CD4-positive, CD25-positive, alpha-beta regulatory T cell (primary cell): Measurements from ENCODE around the gene GANC. TPM values are rescaled to one million over a fixed set of nuclear protein-coding genes. Genes with fewer than 3 reads are reported as not detected.

ENCODE experiments used
- ATAC-seq, 2 donors: fragments of 150-1000 bp; cut with Tn5 transposase; one replicate each; pipeline ENCODE4 v1.10.0; 2021; ENCODE audit warnings: low read depth in 2 of 2, moderate number of reproducible peaks in 2 of 2, moderate library complexity in 1 of 2
- DNase-seq, 3 donors: peaks; one replicate each; pipeline versions ENCODE4 v3.0.0 to v3.0.0-alpha.2; 2012 to 2022; ENCODE audit warnings: mixed read lengths in 1 of 3
- H3K27ac ChIP-seq: one replicate; pipeline ENCODE4 v1.7.0; 2013; ENCODE audit warnings: mild to moderate bottlenecking, low read length; ENCODE audit not compliant: insufficient read depth, poor library complexity, severe bottlenecking
- H3K27me3 ChIP-seq: one replicate; pipeline ENCODE4 v1.7.0; 2013; ENCODE audit warnings: low read length; ENCODE audit not compliant: control insufficient read depth, insufficient read depth
- H3K36me3 ChIP-seq: one replicate; pipeline ENCODE4 v1.7.0; 2013; ENCODE audit warnings: mild to moderate bottlenecking, low read length, moderate library complexity; ENCODE audit not compliant: control insufficient read depth, insufficient read depth
- H3K4me1 ChIP-seq: 2 replicates; pipeline ENCODE4 v1.7.0; 2013; ENCODE audit warnings: mild to moderate bottlenecking, low read length; ENCODE audit not compliant: insufficient read depth, control insufficient read depth, poor library complexity, severe bottlenecking
- H3K4me3 ChIP-seq: one replicate; pipeline ENCODE4 v1.7.0; 2013; ENCODE audit warnings: low read depth, mild to moderate bottlenecking, low read length, moderate library complexity
- H3K9me3 ChIP-seq, 2 experiments: 1 replicate in 1 of 2; 2 replicates in 1 of 2; pipeline ENCODE4 v1.7.0; 2013; ENCODE audit warnings: low read length in 2 of 2, mild to moderate bottlenecking in 1 of 2, moderate library complexity in 1 of 2; ENCODE audit not compliant: control insufficient read depth in 2 of 2
- H3K27ac Mint-ChIP-seq, 3 donors: one replicate each; pipeline ENCODE4 v1.8.0; 2020 to 2022; ENCODE audit warnings: mild to moderate bottlenecking in 3 of 3, mixed read lengths in 3 of 3, moderate library complexity in 2 of 3
- H3K27me3 Mint-ChIP-seq: one replicate; pipeline ENCODE4 v1.8.0; 2022; ENCODE audit warnings: mild to moderate bottlenecking, mixed read lengths
- H3K36me3 Mint-ChIP-seq: one replicate; pipeline ENCODE4 v1.8.0; 2020; ENCODE audit warnings: mixed read lengths
- H3K4me1 Mint-ChIP-seq, 4 donors: one replicate each; pipeline ENCODE4 v1.8.0; 2020 to 2022; ENCODE audit warnings: mixed read lengths in 4 of 4, mild to moderate bottlenecking in 1 of 4
- H3K4me3 Mint-ChIP-seq, 4 donors: one replicate each; pipeline ENCODE4 v1.8.0; 2020 to 2022; ENCODE audit warnings: mild to moderate bottlenecking in 4 of 4, mixed read lengths in 4 of 4, moderate library complexity in 3 of 4
- H3K9me3 Mint-ChIP-seq, 7 donors: one replicate each; pipeline ENCODE4 v1.8.0; 2020 to 2022; ENCODE audit warnings: mixed read lengths in 7 of 7, mild to moderate bottlenecking in 3 of 7, moderate library complexity in 2 of 7
- polyA plus RNA-seq, 4 donors: library from polyadenylated mRNA; unstranded; fragments of 300-500 nt; fragmentation: Illumina TruSeq; gene quantifications; one replicate each; pipeline ENCODE4 v1.2.3, GENCODE V29; 2021
- total RNA-seq: library from RNA; stranded (reverse); gene quantifications from one replicate; pipeline ENCODE4 v1.2.3, GENCODE V29; 2022

GANC gene
- total and polyA plus RNA-seq, 5 donors from 2014 or later: 10.2 to 33.8 (median 14.5) TPM

- no peak overlapping the region for H3K4me3 Mint-ChIP-seq
These were observed 33.3 kb upstream of the GANC start for GRCh38 chr15:42239528-42240182.

GRCh38 chr15:42240823-42241222 lies 32.2 kb upstream of the GANC start:
- no peak for DNase-seq
- Histone ChIP-seq H3K4me3 (no peak overlapping the region), H3K27me3 (no peaks in the 10 kb centered on the region), H3K36me3 (peaks cover 48% of the 10 kb centered on the region), H3K9me3 (no peaks in the 10 kb centered on the region), H3K4me1 (peaks cover 4% of the 10 kb centered on the region), H3K27ac (no peak overlapping the region)
- no peaks in the 10 kb centered on the region for H3K27me3 Mint-ChIP-seq
- H3K36me3 Mint-ChIP-seq: peaks cover 38% of the 10 kb centered on the region
- H3K4me3 Mint-ChIP-seq: no peak overlapping the region
- ATAC-seq: no peak
- peaks cover 16 to 33% (median 28%) of the 10 kb centered on the region in 4 donors for H3K4me1 Mint-ChIP-seq
- peaks cover 0 to 1% (median 0%) of the 10 kb centered on the region in 7 donors for H3K9me3 Mint-ChIP-seq
- no peak overlapping the region for H3K27ac Mint-ChIP-seq

More at GRCh38 chr15:42239528-42240182, 33.3 kb upstream of the GANC start:
- ATAC-seq: no peak
- no peak for DNase-seq
- no peak overlapping the region for H3K27ac Mint-ChIP-seq
- Histone ChIP-seq H3K27me3 (no peaks in the 10 kb centered on the region), H3K4me1 (peaks cover 4% of the 10 kb centered on the region), H3K4me3 (no peak overlapping the region), H3K27ac (no peak overlapping the region), H3K36me3 (peaks cover 59% of the 10 kb centered on the region), H3K9me3 (no peaks in the 10 kb centered on the region)
- no peaks in the 10 kb centered on the region for H3K27me3 Mint-ChIP-seq
- H3K4me1 Mint-ChIP-seq: peaks cover 17 to 36% (median 25%) of the 10 kb centered on the region in 4 donors
- peaks cover 46% of the 10 kb centered on the region for H3K36me3 Mint-ChIP-seq
- H3K9me3 Mint-ChIP-seq: peaks cover 0 to 1% (median 0%) of the 10 kb centered on the region in 7 donors

- Histone ChIP-seq H3K4me3 (no peak overlapping the region), H3K27ac (no peak overlapping the region), H3K4me1 (no peaks in the 10 kb centered on the region), H3K36me3 (peaks cover 56% of the 10 kb centered on the region), H3K27me3 (no peaks in the 10 kb centered on the region), H3K9me3 (no peaks in the 10 kb centered on the region)
- no peak overlapping the region for H3K4me3 Mint-ChIP-seq
- H3K4me1 Mint-ChIP-seq: peaks cover 0 to 21% (median 11%) of the 10 kb centered on the region in 4 donors
- H3K36me3 Mint-ChIP-seq: peaks cover 33% of the 10 kb centered on the region
- no peak overlapping the region for H3K27ac Mint-ChIP-seq
- no peak for DNase-seq
- ATAC-seq: no peak
- peaks cover 2 to 9% (median 4%) of the 10 kb centered on the region in 7 donors for H3K9me3 Mint-ChIP-seq
- H3K27me3 Mint-ChIP-seq: no peaks in the 10 kb centered on the region
These were observed 19.7 kb upstream of the GANC start for GRCh38 chr15:42253300-42253699.

- Mint-ChIP-seq H3K4me1 (peaks cover 11 to 39% (median 22%) of the 10 kb centered on the region in 4 donors), H3K27me3 (no peaks in the 10 kb centered on the region), H3K36me3 (peaks cover 53% of the 10 kb centered on the region), H3K4me3 (no peak overlapping the region), H3K9me3 (no peaks in the 10 kb centered on the region), H3K27ac (peak overlapping the region in 1 of 3 donors; percentile 52)
- Histone ChIP-seq H3K9me3 (no peaks in the 10 kb centered on the region), H3K27me3 (no peaks in the 10 kb centered on the region), H3K4me1 (peaks cover 3% of the 10 kb centered on the region), H3K36me3 (peaks cover 82% of the 10 kb centered on the region), H3K27ac (no peak overlapping the region), H3K4me3 (no peak overlapping the region)
- ATAC-seq (no peak), DNase-seq (no peak)
These were observed 8.2 kb upstream of the GANC start for GRCh38 chr15:42264795-42265194.

- no peaks in the 10 kb centered on the region for H3K9me3 ChIP-seq
- no peaks in the 10 kb centered on the region for H3K27me3 ChIP-seq
- Mint-ChIP-seq H3K9me3 (no peaks in the 10 kb centered on the region), H3K4me3 (no peak overlapping the region), H3K36me3 (peaks cover 43% of the 10 kb centered on the region), H3K27me3 (no peaks in the 10 kb centered on the region), H3K27ac (no peak overlapping the region), H3K4me1 (peaks cover 23 to 63% (median 35%) of the 10 kb centered on the region in 4 donors)
- peaks cover 62% of the 10 kb centered on the region for H3K36me3 ChIP-seq
- no peak overlapping the region for H3K4me3 ChIP-seq
- ATAC-seq (no peak), DNase-seq (no peak)
- H3K4me1 ChIP-seq: peaks cover 24% of the 10 kb centered on the region
- no peak overlapping the region for H3K27ac ChIP-seq
These were observed 5.7 kb upstream of the GANC start for GRCh38 chr15:42267286-42267685.

- peaks cover 4% of the 10 kb centered on the region for H3K27me3 Mint-ChIP-seq
- H3K27ac Mint-ChIP-seq: peak overlapping the region in 1 of 3 donors; percentile 26
- DNase-seq (no peak), ATAC-seq (no peak)
- peaks cover 22 to 76% (median 42%) of the 10 kb centered on the region in 4 donors for H3K4me1 Mint-ChIP-seq
- H3K27ac ChIP-seq: no peak overlapping the region
- peak overlapping the region; percentile 95 for H3K4me3 ChIP-seq
- peaks cover 34% of the 10 kb centered on the region for H3K36me3 ChIP-seq
- no peaks in the 10 kb centered on the region for H3K9me3 ChIP-seq
- H3K4me1 ChIP-seq: peaks cover 46% of the 10 kb centered on the region
- H3K4me3 Mint-ChIP-seq: peak overlapping the region; percentile 20 to 94 (median 62)
- peaks cover 17% of the 10 kb centered on the region for H3K36me3 Mint-ChIP-seq
- no peaks in the 10 kb centered on the region for H3K27me3 ChIP-seq
- H3K9me3 Mint-ChIP-seq: no peaks in the 10 kb centered on the region
These were observed 2.5 kb upstream of the GANC start for GRCh38 chr15:42270551-42270950.

GRCh38 chr15:42270996-42271395 lies 2.0 kb upstream of the GANC start:
- Mint-ChIP-seq H3K4me1 (peaks cover 22 to 76% (median 45%) of the 10 kb centered on the region in 4 donors), H3K27me3 (peaks cover 4% of the 10 kb centered on the region), H3K36me3 (peaks cover 12% of the 10 kb centered on the region), H3K27ac (peak overlapping the region in 2 of 3 donors; percentile 6 to 26), H3K4me3 (peak overlapping the region; percentile 20 to 94 (median 62)), H3K9me3 (no peaks in the 10 kb centered on the region)
- no peak for DNase-seq
- H3K36me3 ChIP-seq: peaks cover 29% of the 10 kb centered on the region
- peaks cover 49% of the 10 kb centered on the region for H3K4me1 ChIP-seq
- H3K27ac ChIP-seq: no peak overlapping the region
- ATAC-seq: no peak
- no peaks in the 10 kb centered on the region for H3K27me3 ChIP-seq
- H3K9me3 ChIP-seq: no peaks in the 10 kb centered on the region
- peak overlapping the region; percentile 95 for H3K4me3 ChIP-seq
